GM12872 (cell line): ENCODE data around the gene DDX17.

Source experiments
- TF ChIP-seq, protein P1 (sequence below): IDR thresholded peaks from 3 replicates; pipeline ENCODE4 v1.5.1; 2011; ENCODE audit warnings: low read depth, mild to moderate bottlenecking, low read length, moderate library complexity; ENCODE audit not compliant: insufficient read depth

The DDX17 gene

DNA sequence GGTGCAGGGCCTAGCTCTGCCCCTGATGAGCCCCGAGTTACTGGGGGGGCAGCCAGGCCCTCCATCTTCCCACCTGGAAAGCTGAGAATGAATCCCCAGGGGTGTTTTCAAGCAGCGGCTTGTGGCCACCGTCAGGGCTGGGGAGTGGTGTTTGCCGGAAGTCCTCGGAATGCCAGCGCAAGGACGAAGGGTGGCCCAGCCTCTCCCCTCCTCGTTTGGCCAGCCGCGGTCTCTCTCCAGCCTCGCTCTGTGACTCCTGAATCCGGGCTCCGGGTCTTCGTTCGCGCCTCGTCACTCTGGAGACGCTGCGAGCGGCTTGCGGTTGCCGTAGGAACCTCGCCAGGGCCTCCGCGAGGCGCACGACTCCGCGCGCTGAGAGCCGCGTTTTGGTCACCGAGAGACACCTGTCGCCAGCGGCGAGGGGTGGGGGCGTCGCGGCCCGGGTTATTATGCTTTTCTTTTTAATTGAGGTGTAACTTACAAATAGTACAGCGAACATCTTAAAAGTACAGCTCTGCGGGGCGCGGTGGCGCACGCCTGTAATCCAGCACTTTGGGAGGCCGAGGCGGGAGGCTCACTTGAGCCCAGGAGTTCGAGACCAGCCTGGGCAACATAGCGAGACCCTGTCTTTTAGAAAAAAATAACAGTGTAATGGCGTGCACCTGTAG is 44.6 kb downstream of the DDX17 start:
- TF ChIP-seq, protein P1, sequence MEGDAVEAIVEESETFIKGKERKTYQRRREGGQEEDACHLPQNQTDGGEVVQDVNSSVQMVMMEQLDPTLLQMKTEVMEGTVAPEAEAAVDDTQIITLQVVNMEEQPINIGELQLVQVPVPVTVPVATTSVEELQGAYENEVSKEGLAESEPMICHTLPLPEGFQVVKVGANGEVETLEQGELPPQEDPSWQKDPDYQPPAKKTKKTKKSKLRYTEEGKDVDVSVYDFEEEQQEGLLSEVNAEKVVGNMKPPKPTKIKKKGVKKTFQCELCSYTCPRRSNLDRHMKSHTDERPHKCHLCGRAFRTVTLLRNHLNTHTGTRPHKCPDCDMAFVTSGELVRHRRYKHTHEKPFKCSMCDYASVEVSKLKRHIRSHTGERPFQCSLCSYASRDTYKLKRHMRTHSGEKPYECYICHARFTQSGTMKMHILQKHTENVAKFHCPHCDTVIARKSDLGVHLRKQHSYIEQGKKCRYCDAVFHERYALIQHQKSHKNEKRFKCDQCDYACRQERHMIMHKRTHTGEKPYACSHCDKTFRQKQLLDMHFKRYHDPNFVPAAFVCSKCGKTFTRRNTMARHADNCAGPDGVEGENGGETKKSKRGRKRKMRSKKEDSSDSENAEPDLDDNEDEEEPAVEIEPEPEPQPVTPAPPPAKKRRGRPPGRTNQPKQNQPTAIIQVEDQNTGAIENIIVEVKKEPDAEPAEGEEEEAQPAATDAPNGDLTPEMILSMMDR = no peak

DNA sequence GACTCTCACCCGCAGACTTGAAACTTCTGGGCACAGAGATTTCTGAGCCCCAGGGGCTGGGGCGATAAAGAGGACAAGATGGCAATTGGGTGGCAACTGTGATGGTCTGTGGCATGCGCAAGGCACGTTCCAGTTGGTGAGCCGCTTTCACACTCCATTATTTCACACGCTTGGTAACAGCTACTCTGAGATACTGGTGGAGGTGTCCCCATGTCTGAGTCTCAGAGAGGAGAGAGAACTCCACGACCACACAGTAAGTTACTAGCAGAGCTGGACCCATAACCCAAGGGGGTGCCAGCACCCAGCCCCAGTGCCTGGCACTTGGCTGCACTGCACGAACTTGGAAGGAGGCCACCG is 45.1 kb downstream of the DDX17 start:
- TF ChIP-seq, protein P1 = no peak

DNA sequence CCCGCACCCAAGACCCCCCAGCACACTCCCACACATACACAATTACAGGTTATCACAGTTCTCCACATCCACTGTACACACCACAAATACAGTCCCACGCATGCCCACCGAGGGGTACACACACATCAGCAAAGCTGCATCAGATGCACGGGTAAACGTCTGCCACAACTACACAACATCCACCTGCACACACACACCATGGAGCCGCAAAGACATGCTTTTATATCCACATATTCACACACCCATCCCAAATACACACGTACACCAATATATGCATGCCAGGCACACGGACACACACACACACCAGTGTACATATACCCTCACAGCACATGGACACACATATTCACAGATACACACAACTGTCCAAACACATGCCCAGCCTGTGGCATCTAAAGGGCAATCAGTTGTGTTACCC is 45.7 kb downstream of the DDX17 start:
- TF ChIP-seq, protein P1 = no peak

DNA sequence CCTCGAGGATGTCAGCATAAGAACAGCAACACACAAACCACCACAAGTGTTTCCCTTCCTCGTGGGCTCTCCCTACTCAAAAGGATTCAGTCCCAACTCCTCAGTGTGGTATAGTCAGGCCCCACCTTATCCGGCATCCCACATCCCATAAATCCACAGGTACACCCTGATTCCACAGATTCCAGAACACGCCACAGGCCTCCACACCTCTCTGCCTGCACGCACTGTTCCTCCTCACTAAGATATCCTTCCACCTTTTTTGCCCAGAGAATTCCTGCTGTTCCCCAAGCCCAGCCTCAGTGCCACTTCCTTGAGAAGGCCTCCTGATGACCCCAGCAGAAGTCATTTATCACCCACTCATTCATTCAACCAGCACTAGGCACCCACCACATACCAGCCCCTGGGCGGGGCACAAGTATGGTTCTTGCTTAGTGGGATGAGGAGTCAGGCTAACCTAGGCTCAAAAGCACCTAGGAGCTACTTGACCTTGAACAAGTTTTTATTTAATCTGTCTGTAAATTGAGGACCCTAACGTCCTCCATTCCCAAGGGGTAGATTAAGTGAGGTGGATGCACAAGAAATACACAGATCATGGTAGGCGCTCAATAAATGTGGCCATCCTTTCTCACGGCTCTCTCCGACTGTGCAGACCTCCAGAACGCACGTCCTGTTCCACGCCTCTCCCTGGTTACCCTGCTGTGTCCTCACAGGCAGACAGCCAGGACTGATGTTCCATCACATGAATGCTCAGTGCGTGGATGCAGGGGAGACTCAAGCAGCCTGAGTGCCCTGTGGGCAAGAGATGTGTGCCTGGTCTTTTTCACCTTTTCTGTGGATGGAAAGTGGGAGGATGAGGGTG is 49.0 kb downstream of the DDX17 start:
- TF ChIP-seq, protein P1 = no peak

DNA sequence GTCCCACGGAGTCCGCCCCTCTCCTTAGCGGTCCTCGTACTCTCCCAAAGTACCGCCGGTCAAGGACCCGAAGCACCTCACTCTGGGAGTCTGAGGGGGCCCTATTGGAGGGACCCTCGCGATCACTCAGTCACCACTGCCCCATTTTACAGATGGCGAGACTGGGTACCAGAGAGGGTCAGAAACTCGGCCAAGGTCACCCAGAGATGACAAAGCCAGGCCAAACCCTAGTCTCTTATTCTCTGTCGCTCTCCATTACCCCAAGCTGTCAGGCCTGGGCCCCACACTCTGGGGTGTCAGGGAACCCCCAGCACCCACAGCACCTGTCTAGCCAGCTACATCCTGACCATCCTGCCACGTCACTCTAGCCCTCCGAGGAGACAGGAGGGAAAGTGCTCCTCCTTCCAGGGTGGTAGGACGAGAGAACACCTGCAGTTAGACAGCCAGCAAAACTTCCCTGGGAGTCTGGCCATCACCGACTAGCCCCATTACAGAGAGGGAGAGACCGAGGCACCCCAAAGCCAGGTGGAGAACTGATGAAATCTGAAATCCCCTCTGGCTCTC is 49.8 kb downstream of the DDX17 start:
- TF ChIP-seq, protein P1 = no peak

DNA sequence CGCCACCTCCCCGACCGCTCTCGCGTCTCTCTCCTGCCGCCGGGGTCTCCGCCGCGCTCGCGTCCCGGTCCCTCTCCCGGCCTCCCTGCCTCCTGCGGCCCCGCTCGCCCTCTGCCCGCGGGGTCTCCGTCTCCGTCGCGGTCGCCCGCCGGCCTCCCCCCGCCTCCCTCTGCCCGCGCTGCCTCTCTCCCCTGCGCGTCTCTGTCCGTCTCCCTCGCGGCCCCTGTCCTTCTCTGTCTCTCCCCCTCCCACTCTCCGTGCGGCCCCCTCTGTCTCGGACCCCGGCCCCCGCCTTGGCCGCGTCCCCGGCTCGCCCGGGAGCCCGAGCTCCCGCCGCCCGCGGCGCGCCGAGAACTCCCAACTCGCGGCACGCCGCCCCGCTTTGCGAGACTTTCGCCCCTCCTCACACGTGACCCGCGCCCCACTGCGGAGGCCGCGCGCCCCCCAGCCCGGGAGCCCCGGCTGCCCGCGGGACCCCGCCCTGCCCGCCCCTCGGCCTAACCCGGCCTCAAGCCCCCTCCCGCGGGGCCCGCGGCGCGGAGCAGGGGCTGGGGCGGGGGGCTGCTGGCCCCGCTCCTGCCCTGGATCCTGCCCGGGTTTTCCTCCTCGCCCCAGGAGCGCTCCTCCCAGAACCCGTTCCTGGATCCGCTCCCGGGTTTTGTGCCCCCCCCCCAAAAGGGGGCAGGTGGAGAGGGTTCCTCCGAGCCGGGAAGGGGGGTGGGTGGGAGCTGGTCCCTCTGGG is 50.4 kb downstream of the DDX17 start:
- TF ChIP-seq, protein P1 = no peak

DNA sequence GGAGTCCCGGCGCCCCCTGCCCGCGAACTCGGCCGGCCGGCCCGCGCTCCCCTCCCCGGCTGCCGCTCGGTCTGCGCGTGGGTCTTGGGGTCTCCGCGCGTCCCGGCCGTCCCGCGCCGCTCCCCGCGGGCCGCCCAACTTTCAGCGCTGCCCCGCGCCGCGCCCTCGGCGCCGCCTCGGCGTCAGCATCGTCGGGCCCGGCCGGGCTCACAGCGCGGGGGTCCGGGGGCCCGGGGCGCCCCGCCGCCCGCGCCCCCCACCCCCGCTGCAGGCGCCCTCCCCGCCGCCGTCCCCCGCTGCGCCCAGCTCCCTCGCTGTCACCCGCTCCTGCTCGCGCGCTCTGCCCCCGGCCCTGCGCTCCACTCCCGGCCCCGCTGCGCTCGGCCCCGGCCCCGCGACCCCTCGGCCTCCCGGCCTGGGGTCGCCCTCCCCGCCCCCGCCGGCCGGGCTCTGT is 51.0 kb downstream of the DDX17 start, which contains the start of gene KCNJ4:
TSS of gene KCNJ4 (minus strand) at position 124 of the 454 bp plus-strand sequence. CDS start 27,067 bp downstream, outside the sequence.
- TF ChIP-seq, protein P1 = no peak
